Loucy (cell line): ENCODE results near the gene GOLGA1.
A peak's percentile ranks its signal among the peaks of the same experiment; 100 is the strongest.

ENCODE experiments used
- EZH2phosphoT487 ChIP-seq: fragments of 200-600 bp; IDR thresholded peaks from 2 replicates; pipeline ENCODE4 v1.6.1; 2018; ENCODE audit warnings: antibody characterized with exemption, mild to moderate bottlenecking, moderate library complexity, borderline replicate concordance
- TF ChIP-seq, protein P1 (sequence below): fragments of 200-600 bp; sonication (generic); conservative IDR thresholded peaks from 2 replicates; pipeline ENCODE4 v1.5.1; 2014; ENCODE audit warnings: mild to moderate bottlenecking, antibody characterized with exemption, low read length

DNA sequence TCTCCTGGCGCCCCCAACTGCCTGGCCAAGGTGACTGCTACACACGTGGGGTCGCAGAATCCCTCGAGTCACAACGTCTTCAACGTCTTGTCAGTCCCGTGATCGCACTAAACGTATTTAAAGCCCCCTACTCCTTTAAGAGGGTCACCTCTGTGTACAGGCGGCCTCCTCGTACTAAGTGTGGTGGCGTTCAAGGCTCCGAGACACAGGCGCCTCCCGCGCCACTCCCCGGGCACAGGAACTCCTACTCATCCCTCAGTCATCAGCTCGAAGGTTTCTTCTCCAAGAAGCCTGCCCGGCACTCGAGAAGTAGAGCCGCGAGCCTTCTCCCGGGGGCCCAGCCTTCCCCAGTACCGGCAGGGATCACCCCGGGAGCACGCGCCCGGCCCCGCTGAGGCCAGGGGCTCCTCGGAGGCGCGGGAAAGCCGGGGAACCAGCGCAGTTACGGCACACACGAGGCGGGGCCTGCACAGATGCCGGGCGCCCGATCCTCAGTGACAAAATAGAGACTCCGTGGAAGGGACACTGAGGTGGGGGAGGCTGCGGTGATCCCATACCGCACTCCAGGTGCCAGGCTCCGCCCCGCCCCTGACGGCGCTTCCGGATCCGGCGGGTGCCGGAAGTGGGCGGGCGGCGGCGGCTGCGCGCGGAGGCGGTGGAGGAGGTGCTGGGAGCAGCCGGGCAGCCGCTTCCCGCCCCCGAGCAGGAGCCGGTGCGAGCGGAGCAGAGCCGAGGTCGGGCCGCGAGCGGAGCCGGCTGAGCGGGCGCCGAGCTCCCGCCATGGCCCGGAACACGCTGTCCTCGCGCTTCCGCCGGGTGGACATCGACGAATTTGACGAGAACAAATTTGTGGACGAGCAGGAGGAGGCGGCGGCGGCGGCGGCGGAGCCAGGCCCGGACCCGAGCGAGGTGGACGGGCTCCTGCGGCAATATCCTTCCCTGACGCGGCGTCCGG, 72.1 kb downstream of the GOLGA1 start:
- TF ChIP-seq, protein P1, sequence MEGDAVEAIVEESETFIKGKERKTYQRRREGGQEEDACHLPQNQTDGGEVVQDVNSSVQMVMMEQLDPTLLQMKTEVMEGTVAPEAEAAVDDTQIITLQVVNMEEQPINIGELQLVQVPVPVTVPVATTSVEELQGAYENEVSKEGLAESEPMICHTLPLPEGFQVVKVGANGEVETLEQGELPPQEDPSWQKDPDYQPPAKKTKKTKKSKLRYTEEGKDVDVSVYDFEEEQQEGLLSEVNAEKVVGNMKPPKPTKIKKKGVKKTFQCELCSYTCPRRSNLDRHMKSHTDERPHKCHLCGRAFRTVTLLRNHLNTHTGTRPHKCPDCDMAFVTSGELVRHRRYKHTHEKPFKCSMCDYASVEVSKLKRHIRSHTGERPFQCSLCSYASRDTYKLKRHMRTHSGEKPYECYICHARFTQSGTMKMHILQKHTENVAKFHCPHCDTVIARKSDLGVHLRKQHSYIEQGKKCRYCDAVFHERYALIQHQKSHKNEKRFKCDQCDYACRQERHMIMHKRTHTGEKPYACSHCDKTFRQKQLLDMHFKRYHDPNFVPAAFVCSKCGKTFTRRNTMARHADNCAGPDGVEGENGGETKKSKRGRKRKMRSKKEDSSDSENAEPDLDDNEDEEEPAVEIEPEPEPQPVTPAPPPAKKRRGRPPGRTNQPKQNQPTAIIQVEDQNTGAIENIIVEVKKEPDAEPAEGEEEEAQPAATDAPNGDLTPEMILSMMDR: peak; percentile 62
- no peak for TF ChIP-seq EZH2phosphoT487
